Anterior cingulate cortex (tissue), 58 donors: ENCODE results near the gene MON1A.
"Not testable (repeated sequence)": the region's sequence is repeated elsewhere in the genome, so short reads cannot be mapped to it uniquely, and the experiment has no call there.

Experiments
- DNase-seq, 58 donors: peaks; one replicate each; lab custom pipeline; 2025; lab: John Stamatoyannopoulos, UW

MON1A gene

DNA sequence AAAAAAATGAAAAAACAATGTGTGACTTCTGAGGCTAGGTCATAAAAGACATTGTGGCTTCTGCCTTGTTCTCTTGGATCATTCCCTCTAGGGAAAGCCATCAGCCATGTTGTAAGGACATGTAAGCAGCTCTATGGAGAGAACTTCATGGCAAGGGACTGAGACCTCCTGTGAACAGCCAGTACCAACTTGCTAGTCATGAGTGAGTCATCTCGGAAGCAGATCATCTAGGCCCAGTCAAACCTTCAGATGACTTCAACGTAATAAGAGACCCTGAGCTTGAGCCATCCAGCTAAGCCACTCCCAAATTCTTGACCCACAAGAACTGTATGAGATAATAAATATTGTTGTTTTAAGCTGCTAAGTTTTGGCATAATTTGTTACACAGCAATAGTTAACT, 4.9 kb downstream of the MON1A start:
- DNase-seq = no peak

DNA sequence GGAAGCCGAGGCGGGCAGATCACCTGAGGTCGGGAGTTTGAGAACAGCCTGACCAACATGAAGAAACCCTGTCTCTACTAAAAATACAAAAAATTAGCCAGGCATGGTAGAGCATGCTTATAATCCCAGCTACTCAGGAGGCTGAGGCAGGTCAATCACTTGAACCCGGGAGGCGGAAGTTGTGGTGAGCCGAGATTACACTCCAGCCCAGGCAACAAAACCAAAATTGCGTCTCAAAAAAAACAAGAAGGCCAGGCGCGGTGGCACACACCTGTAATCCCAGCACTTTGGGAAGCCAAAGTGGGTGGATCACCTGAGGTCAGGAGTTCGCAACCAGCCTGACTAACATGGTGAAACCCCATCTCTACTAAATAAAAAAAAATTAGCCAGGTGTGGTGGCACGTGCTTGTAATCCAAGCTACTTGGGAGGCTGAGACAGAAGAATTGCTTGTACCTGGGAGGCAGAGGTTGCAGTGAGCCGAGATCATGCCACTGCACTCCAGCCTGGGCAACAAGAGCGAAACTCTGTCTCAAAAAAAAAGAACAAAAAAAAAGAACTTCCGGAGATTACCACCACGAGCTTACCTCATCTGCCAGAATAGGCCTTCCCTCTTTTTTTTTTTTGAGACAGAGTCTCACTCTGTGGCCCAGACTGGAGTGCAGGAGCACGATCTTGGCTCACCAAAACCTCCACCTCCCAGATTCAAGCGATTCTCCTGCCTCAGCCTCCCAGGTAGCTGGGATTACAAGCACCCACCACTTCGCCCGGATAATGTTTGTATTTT, 11.6 kb downstream of the MON1A start:
- DNase-seq = not testable (repeated sequence)

DNA sequence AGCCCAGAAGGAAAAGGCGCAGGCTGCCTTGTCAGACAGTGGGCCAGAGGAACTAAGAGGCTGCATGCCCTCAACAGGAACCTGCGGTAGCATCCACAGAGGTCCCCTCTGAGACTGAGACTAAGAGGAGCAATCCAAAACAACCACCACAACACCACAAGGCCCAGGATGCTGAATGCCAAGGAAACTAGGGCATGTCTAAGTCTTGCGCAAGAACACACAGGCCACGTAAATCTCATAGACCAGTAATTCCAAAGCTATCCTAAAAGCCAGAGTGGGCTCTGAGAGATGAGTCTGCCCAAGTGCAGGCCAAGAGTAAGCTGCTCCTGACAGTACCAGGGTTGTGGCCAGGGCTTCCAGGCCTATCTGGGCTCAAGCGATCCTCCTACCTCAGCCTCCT, 12.9 kb downstream of the MON1A start:
- no peak for DNase-seq

DNA sequence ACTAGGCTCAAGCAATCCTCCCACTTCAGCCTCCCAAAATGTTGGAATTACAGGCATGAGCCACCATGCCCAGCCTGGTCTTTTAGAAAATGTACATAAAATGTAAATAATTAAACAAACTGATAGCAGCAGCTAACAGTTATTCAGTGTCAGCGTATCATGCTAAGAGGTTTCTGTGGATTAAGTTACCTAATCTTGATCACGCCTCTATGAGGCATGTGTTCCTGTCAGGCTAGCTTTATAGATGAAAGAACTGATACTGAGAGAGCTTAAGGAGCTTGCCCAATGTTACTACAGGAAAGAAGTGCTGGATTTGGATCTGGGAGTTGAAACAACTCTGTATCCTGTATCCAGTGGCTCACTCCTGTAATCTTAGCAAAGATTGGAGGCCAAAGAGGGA, 14.7 kb downstream of the MON1A start:
- DNase-seq = no peak

DNA sequence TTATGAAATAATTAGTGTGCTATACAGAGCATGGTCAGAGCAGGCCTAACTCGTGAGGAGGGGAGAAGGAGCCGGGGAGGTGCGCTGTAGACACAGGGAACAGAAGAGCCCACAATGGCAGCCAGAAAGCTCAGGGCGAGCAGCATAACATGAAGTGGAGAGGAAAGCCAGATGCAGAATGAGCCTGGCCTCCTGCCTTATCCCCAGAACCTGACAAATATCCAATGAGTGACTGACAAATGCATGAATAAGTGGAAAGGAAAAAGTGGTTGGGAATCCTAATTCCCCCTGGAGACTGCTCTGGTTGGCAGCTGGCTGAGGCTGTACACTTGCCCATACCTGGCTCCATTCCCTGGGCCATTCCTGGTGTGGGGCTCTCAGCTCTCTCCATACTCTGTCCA, 16.7 kb downstream of the MON1A start:
- DNase-seq = peak in 17 of 58 donors; percentile 13 to 59 (median 27)

DNA sequence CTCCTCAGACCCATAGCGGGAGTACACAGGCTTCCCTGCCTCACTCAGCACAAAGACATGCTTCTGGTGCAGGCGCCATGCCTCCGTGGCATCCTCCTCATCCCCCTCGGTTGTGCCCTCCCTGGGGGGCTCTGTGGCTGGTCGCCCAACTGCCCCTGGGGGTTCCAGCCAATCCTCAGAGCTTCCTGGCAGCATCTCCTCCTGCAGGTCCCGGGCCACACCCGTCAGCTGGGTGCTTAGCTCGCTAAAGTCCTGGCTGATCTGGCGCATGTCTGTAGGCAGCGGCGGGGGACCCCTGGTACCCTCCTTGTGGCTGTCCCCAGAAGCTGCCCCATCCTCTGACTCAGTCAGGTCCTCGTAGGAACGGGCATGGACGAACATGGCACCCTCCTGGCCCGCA, 18.0 kb downstream of the MON1A start:
- no peak for DNase-seq

DNA sequence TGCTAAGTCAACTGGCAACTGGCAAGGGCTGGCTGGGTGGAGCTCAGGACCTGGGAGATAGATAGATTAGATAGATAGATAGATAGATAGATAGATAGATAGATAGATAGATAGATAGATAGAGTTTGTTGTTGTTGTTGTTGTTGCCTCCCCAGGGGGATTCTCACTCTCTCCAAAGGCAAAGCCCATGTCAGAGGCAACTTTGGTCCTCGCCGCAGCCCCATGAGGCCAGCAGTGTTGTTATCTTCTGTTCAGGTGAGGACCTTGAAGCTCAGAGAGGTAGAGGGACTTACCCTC, 18.5 kb downstream of the MON1A start:
- DNase-seq = no peak

DNA sequence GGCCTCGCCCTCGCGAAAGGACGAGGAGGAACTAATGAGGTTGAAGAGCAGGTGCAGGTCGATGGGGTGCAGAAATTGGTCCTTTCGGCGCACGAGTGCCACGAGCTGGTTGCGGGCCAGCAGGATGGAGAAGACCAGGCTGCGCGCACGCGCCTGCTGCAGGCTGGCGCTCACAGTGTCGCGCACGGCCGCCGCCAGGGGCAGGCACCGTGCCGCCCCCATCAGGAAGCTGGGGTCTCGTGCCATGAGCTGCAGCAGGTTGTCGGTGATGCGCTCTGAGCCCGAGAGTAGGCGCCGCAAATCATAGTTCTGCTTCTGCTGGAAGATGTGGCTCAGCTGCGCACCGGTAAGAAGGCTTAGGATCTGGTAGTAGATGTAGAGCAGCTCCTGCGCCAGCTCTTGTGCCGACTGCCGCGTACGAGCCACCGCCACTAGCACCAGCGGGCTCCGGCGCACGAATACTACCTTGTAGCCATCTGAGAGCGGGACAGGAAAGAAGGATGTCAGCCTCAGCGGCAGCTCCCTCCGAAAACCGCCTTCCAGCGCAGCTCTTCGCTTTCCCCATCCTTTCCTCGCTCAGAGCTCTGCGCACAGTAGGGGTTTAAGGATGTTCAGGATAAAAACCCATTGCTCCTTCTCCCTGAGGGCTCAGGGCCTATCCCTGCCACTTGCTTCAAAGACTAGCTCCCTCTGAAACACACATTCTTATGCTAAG, 19.0 kb downstream of the MON1A start:
- no peak for DNase-seq

DNA sequence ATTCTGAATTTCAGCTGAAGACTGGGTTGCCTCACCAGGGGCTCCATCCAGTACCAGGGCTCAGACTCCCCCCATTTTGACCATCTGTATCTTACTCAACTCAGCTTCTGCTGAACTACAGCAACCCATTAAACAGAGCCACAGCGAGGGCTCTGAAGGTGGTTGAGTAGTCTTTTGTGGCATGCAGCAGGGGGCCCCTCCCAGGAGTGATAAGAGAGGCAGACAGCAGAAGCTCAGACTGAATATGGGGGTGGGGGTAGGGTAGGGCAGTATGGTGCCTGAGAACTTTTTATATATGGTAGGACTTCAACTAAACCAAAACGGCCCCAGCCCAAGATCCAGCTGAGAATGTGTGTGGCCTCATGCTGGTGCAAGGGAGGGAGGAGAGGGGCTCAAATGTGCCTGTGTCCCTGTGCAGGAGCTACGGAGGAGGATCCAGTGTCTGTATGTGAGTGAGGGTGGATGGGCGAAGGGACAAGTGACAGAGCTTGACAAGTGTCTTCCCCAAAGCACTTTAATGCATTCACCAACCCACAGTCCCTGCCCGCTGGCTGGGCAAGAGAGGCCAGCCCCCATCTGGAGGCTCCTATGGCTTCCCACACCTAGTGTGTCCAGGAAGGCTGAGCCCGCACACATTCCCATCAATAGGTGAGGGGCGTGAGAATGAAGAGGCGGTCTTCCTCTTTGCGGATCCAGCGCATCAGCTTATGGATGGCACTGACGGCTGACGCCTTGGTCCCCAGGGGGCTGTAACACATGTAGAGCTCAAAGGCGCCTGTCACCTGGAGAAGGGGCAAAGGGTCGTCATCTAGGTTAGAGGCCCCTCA, 21.0 kb downstream of the MON1A start:
- no peak for DNase-seq

DNA sequence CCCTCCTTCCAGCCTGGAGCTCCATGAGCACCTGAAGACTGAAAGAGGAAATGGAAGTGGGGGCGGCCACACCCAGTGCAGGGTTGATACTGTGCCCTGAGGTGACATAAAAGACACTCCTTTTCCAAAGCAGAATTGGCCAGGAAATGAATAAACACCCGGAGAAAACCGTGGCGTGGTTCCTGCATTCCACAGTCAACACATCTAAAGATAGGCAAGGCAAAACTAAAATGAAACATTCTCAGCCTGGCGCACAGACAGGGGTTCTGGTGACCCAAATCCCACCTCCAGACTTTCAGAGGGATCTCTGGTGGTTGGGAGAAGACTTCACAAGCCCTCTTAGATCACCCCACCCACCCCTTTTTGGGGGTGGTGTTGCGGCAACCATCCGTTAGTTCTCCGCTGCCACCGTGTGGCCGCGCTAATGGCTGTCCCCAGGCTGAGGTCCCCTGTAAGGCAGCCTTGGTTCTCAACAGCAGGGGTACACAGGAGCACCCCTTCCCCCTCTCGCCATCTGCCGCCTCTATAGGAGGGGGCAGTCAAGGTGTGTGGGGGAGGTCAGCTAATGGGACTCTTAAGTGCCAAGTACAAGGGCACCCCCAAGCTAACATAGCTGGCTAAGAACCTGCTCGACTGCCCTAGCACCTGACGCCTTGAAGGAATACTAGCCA, 23.4 kb downstream of the MON1A start:
- peak in 36 of 58 donors; percentile 13 to 72 (median 28) for DNase-seq

DNA sequence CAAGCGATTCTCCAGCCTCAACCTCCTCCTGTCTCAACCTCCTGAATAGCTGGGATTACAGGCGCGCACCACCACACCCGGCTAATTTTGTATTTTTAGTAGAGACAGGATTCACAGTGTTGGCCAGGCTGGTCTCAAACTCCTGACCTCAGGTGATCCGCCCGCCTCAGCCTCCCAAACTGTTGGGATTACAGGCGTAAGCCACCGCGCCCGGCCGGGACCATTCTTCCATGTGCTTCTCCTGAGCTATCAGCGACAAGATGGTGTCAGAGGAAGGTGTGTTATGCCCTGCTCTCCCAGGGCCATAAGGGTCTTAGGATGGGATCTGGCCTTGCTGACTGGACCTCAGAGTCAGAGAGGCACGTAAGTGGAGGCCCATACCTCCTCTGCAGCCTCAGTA, 25.2 kb downstream of the MON1A start:
- not testable (repeated sequence) for DNase-seq

DNA sequence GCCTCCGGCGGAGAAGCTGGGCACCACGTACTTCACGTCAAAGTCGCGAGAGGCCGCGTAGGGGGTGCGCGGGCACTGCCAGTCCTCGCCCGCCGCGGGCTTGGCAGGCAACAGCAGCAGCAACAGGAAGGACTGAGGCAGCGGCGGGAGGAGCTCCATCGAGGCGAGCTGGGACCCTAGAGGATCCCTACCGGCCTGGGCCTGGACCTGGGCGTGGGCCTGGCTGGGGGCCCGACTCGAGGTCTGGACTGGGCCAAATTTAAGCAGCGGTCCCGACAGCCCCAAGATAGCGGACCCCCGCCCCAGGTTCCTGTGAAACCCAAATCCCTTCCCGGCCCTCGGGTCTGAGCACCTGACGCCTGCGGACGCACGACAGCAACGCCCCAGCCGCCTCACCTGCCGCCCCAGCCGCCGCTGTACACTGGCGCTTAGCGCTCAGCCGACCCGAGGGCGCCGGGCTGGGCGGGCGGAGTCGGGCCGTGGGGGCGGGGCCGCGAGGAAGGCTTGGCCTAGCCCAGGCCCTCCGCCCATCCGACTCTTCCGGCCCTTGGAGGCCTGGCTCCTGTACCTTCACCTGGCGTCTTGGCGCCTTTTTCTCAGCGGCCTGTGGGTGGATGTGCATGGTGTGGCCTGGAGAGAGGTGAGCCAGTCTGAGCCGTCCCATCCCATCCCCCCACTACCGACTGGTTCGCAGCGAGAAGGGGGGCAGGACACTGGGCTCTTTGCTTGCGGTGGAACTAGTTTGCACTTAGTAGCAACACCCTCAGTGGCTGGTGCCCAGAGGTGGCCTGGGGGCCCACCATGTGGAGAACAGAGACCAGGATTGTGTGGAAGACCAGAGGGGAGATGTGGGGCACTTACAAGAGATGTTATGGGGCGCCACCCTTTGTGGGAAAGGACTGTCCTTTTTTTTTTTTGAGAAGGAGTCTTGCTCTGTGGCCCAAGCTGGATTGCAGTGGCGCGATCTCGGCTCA, 25.9 kb downstream of the MON1A start, which contains the start of gene MST1R:
MST1R (minus strand) TSS at position 423 of the 974 bp plus-strand sequence; CDS start at position 159, 264 bp downstream.
- DNase-seq = no peak

DNA sequence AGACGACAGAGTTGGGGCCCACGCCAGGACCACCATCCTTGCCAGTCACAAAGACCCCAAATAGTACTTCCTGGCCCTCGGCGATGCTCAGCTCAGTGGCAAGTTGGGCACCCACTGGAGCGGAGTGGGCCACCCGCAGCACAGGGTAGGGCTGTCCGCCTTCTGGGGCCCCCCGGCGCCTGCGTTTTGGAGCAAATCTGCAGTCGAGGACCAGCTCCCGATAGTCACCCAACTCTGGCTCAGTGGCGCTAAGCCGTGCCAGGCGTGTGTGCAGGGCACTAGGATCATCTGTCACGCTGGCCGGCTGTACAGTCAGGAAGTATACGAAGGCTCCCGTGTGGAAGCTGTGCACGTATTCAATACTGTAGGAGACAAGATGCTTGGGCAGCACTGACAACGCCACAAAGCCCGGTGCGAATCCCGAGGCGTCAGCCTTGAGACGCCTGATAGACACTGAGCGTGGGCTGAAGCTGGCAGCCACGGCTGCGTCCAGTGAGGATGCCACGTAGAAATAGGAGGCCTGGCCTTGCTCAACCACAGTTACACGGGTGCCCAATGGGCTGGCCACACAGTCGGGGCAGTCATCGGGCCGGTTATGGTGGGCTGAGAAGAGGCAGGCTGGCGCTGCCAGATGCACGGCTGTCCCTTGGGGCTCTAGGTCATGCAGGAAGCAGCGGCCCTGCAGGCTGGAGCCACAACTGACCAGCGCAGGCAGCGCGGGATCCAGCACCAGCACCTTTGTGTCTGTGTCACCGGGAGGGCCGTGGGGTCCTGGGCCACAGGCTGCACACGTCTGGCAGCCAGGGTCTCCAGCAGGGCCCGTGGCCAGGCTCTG, 26.9 kb downstream of the MON1A start:
- DNase-seq = no peak

DNA sequence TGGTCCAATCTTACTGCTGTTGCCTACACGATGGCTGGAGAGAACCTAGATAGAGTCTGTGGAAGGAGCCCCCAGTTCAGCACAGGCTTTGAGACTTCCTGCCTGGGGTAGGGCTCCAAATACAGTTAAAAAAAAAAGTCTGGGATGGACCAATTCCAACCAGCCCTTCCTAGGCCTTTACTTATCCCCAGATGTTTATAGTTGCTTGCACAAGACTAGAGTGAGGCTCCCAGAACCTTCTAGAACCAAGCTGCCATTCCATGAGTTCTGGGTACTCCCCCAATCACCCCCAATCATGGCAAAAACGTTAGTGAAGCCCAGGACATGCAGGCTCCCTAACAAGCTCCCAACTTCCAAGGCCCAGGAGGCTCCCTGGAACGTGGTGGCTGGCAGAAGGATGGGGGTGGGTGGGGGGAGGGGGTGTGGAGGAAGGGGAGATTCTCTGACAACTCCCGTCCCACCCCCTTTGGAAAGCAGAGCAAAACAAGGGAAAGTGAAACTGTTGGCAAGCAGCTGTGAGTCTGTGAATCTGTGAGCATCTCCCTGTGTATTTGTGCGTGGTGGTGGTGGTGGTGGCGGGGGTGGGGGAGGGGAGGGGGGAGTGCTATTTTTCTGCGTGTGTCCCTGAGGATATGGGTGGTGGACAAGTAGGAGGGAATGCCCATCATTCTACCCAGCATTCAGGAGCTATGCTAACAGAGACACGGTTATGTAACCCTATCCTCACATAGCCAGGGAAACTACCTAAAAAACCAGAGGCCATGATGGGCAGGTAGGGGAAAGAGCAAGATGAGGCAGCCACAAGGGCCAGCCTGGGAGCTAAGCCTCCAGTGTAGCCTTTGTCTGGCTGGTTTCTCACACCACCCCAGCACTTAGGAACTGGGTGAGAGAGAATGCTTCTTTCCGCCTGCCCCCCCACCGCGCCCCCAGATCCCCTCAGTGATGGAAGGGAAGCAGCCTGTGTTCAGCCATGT, 28.0 kb downstream of the MON1A start:
- DNase-seq = peak in 5 of 58 donors; percentile 14 to 32 (median 18)

DNA sequence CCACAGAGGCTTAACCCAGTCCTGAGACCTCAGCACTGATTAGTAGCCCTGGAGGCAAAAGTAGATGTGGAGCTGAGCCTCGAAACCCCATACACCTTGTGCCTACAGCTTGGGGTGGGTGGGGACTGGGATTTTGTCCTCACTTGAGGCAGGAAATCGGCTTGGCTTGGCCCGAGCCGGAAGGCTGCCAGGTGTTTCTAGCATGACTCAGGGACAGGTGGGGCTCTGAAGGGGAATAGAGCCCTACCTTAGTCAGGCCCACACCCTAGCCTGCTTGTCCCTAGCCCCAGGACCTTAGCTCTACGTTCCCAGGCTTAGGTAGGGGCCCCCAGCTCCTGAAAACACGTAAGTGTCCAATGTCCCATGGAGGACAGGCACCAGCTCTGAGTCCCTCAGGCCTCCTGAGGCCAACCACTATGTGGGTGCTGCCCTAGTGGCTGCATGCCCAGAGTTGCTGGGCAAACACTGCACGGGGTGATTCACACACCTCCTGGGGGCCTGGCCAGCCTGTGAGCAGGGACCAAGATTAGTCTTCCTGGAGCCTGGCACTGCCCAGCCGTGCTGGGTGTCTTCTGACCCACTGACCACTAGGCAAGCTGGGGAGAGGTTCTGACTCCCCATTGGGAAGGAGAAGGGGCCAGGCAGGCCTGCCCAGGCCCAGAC, 29.0 kb downstream of the MON1A start:
- DNase-seq = no peak

DNA sequence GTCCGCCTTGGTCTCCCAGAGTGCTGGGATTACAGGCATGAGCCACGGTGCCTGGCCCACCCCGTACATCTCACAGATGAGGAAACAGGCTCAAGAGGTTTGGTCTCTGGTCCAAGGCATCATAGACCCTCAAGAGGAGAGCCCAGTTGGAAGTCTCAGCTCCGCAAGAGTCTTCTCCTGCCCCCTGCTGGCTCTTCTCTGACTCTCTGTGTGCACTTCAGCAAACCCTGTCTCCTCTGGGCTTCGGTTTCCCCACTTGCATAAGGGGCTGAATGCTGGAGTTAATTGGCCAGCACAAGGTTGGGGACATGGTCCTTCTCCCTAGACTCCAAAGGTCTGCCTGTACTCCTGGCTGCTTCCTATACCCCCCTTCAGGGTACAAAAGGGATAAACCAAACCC, 29.8 kb downstream of the MON1A start:
- peak in 3 of 58 donors; percentile 7 to 27 (median 26) for DNase-seq

DNA sequence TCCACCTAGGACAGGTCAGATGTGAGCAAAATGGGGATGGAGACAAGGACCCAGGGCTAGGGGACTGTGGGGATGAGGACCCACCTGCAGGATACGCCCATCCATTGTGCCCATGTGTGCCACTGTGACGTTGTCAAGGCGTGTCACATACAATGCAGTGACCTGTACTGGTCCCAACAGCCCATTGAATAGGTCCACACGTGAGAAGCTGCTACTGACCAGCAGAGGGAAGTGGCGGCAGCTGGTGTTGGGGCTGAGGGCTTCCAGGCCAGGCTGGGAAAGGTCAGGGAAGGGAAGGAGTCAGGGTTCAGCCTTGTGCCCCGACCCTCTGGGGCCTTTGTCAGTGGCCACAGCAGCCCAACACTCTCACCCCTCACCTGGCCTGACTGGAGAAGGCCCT, 30.6 kb downstream of the MON1A start:
- DNase-seq = no peak
